PC-3 (cell line): ENCODE results near the gene CD58. TPM values are rescaled to one million over a fixed set of nuclear protein-coding genes. Genes with fewer than 3 reads are reported as not detected.

ENCODE experiments used
- ATAC-seq: fragments of 200-7000 bp; cut with Tn5 transposase; 2 replicates; pipeline ENCODE4 v1.9.1; 2020; ENCODE audit warnings: mild to moderate bottlenecking, moderate library complexity
- BruUV-seq: library from RNA; stranded (reverse); fragments of 400-500 nt; replicated peaks from 2 replicates; lab custom pipeline; 2021; lab: Mats Ljungman, UMichigan
- CTCF ChIA-PET: fragments of 300-600 bp; sonication (Branson Sonifier 250); formaldehyde crosslinking; loops from one replicate; lab custom pipeline; 2022; ENCODE audit warnings: antibody characterized with exemption; lab: Charles Lee
- POLR2A ChIA-PET: fragments of 300-600 bp; sonication (Branson Sonifier 250); formaldehyde crosslinking; loops from one replicate; lab custom pipeline; 2022; ENCODE audit warnings: antibody characterized with exemption; ENCODE audit not compliant: unreplicated experiment; lab: Charles Lee
- DNase-seq: peaks from one replicate; pipeline ENCODE4 v3.0.0-alpha.2; 2015
- H2AFZ ChIP-seq: fragments of 300-600 bp; sonication (generic); 2 replicates; pipeline ENCODE4 v1.6.0; 2016; ENCODE audit warnings: antibody characterized with exemption, low read length
- H3F3A ChIP-seq: fragments of 300-600 bp; sonication (generic); one replicate; pipeline ENCODE4 v1.6.0; 2017; ENCODE audit warnings: antibody characterized with exemption, low read length, control low read depth, mild to moderate bottlenecking; ENCODE audit not compliant: unreplicated experiment
- H3K27ac ChIP-seq: fragments of 300-600 bp; sonication (generic); 2 replicates; pipeline ENCODE4 v1.5.1; 2016; ENCODE audit warnings: mild to moderate bottlenecking, low read length
- H3K27me3 ChIP-seq: fragments of 300-600 bp; sonication (generic); 2 replicates; pipeline ENCODE4 v1.6.1; 2016; ENCODE audit warnings: low read length, mixed read lengths
- H3K36me3 ChIP-seq: fragments of 300-600 bp; sonication (generic); 2 replicates; pipeline ENCODE4 v1.6.1; 2016; ENCODE audit warnings: low read depth, mixed run types, low read length, mixed read lengths
- H3K4me1 ChIP-seq: fragments of 300-600 bp; sonication (generic); 2 replicates; pipeline ENCODE4 v1.5.1; 2016; ENCODE audit warnings: low read length; ENCODE audit not compliant: insufficient read depth
- H3K4me2 ChIP-seq: fragments of 300-600 bp; sonication (generic); 2 replicates; pipeline ENCODE4 v1.6.0; 2016; ENCODE audit warnings: low read length
- H3K4me3 ChIP-seq: fragments of 300-600 bp; sonication (generic); 2 replicates; pipeline ENCODE4 v1.5.1; 2016; ENCODE audit warnings: mild to moderate bottlenecking, low read length, mixed read lengths
- H3K79me2 ChIP-seq: fragments of 300-600 bp; sonication (generic); 2 replicates; pipeline ENCODE4 v1.6.1; 2017; ENCODE audit warnings: low read length, mixed read lengths
- H3K9ac ChIP-seq: fragments of 300-600 bp; sonication (generic); 2 replicates; pipeline ENCODE4 v1.6.0; 2016; ENCODE audit warnings: mild to moderate bottlenecking, low read length
- H3K9me2 ChIP-seq: fragments of 300-600 bp; sonication (generic); replicated peaks from 2 replicates; pipeline ENCODE4 v1.6.1; 2016; ENCODE audit warnings: mixed run types, low read length, mixed read lengths
- H3K9me3 ChIP-seq: fragments of 300-600 bp; sonication (generic); 2 replicates; pipeline ENCODE4 v1.6.1; 2016; ENCODE audit warnings: low read length, mixed read lengths
- H4K20me1 ChIP-seq: fragments of 300-600 bp; sonication (generic); 2 replicates; pipeline ENCODE4 v1.6.1; 2016; ENCODE audit warnings: low read length, mixed read lengths
- CTCF ChIP-seq: fragments of 300-600 bp; sonication (generic); conservative IDR thresholded peaks from 2 replicates; pipeline ENCODE4 v1.5.1; 2017; ENCODE audit warnings: antibody characterized with exemption, low read depth, mild to moderate bottlenecking, low read length
- EZH2 ChIP-seq: fragments of 300-600 bp; sonication (generic); IDR thresholded peaks from one replicate; pipeline ENCODE4 v1.6.1; 2017; ENCODE audit warnings: antibody characterized with exemption, mild to moderate bottlenecking, low read length; ENCODE audit not compliant: unreplicated experiment
- EZH2phosphoT487 ChIP-seq: fragments of 300-600 bp; sonication (generic); IDR thresholded peaks from 2 replicates; pipeline ENCODE4 v1.6.1; 2018; ENCODE audit warnings: mild to moderate bottlenecking, antibody characterized with exemption, low read length, borderline replicate concordance
- intact Hi-C: fragments of 100-400 bp; cut with micrococcal nuclease; formaldehyde crosslinking; loops from 2 replicates; pipeline ENCODE4 v1.9.0; 2023
- total RNA-seq: library from RNA; depleted of rRNA; stranded (reverse); fragments of >200 nt; gene quantifications from 2 replicates; pipeline ENCODE4 v1.2.3, GENCODE V29; 2014

The CD58 gene
- total RNA-seq, 1 experiment from 2014 or later = 26.9 TPM

DNA sequence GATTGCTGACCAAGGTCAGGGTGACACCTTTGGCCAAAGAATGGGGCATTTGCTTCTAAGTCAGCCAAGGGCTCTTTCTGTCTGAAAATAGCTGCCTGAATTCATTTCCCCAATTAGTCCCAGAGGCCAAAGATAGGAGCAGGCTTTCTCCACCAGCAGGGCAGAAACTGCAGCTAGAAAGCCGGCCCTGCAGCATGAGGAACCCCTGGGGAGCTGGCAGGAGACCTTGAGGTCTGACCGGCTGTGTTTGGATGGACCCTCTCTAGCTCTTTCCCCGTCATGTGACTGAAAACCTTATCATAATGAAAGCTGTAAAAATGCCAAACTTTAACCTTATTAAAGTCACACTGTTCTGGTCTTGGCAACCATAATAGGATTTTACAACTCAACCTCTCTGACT, 93.4 kb downstream of the CD58 start:
- no peak for ATAC-seq
- CTCF ChIA-PET = no interaction called here
- BruUV-seq = no TSS peak

GRCh38 chr1:116476321-116476720, 94.5 kb downstream of the CD58 start:
- Histone ChIP-seq H3F3A (no peaks in the 10 kb centered on the region), H3K9me2 (no peaks in the 10 kb centered on the region), H3K79me2 (no peaks in the 10 kb centered on the region), H3K27me3 (no peaks in the 10 kb centered on the region), H3K4me3 (no peak overlapping the region), H3K27ac (no peak overlapping the region), H3K4me2 (no peak overlapping the region), H3K4me1 (no peaks in the 10 kb centered on the region), H4K20me1 (no peaks in the 10 kb centered on the region), H2AFZ (no peak overlapping the region), H3K36me3 (no peaks in the 10 kb centered on the region), H3K9me3 (no peaks in the 10 kb centered on the region), H3K9ac (no peak overlapping the region)
- ATAC-seq (no peak), DNase-seq (no peak)
- POLR2A ChIA-PET = interaction anchor here (0.6 kb wide), 1 partner anchor 61 kb away, joined by 3 read pairs; no protein-coding TSS in a partner anchor
- no TSS peak for BruUV-seq
- intact Hi-C loops = no loop called here
- TF ChIP-seq CTCF = no peak
- no peak for TF ChIP-seq EZH2
- TF ChIP-seq EZH2phosphoT487 = no peak
- CTCF ChIA-PET = no interaction called here

More for the DNA sequence above, 93.4 kb downstream of the CD58 start:
- no peak overlapping the region for H3K9ac ChIP-seq
- H3F3A ChIP-seq = no peaks in the 10 kb centered on the region
- H3K9me2 ChIP-seq = no peaks in the 10 kb centered on the region
- H3K79me2 ChIP-seq = no peaks in the 10 kb centered on the region
- TF ChIP-seq CTCF = no peak
- TF ChIP-seq EZH2phosphoT487 = no peak
- no peak for TF ChIP-seq EZH2
- H2AFZ ChIP-seq = no peak overlapping the region
- no peaks in the 10 kb centered on the region for H3K36me3 ChIP-seq
- H3K27ac ChIP-seq = no peak overlapping the region
- no peak overlapping the region for H3K4me2 ChIP-seq
- H3K27me3 ChIP-seq = no peaks in the 10 kb centered on the region
- H3K4me3 ChIP-seq = no peak overlapping the region
- DNase-seq = no peak
- no peaks in the 10 kb centered on the region for H4K20me1 ChIP-seq
- intact Hi-C loops = no loop called here
- H3K4me1 ChIP-seq = no peaks in the 10 kb centered on the region
- POLR2A ChIA-PET = no interaction called here
- H3K9me3 ChIP-seq = no peaks in the 10 kb centered on the region

DNA sequence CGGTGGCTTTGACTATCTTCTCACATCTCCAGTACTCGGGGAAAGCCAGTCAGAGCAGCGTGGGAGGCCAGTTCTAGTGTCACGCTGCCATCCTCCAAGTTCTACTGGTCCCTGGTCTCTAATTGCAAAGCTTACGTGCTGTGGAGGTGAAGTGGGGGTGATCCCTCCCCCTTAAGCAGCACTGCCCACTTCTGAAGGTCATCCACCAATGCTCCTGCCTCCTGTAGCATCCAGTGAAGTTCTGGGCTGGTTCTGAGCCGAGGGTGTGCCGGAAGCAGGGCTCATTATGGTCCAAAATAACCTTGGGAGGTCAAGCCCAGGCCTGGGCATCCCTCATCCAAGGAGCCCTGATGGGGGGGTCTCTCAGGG, 95.0 kb downstream of the CD58 start:
- H2AFZ ChIP-seq = no peak overlapping the region
- H3K9ac ChIP-seq = no peak overlapping the region
- H3K27me3 ChIP-seq = no peaks in the 10 kb centered on the region
- H4K20me1 ChIP-seq = no peaks in the 10 kb centered on the region
- no peaks in the 10 kb centered on the region for H3K36me3 ChIP-seq
- H3K79me2 ChIP-seq = no peaks in the 10 kb centered on the region
- BruUV-seq = no TSS peak
- intact Hi-C loops = no loop called here
- ATAC-seq = no peak
- TF ChIP-seq CTCF (no peak), EZH2 (no peak), EZH2phosphoT487 (no peak)
- ChIA-PET POLR2A (no interaction called here), CTCF (no interaction called here)
- H3K4me2 ChIP-seq = no peak overlapping the region
- no peaks in the 10 kb centered on the region for H3F3A ChIP-seq
- H3K9me2 ChIP-seq = no peaks in the 10 kb centered on the region
- H3K4me1 ChIP-seq = no peaks in the 10 kb centered on the region
- H3K27ac ChIP-seq = no peak overlapping the region
- no peaks in the 10 kb centered on the region for H3K9me3 ChIP-seq
- H3K4me3 ChIP-seq = no peak overlapping the region
- DNase-seq = no peak
